HG03439 (cell line): Measurements from ENCODE around the gene GAL3ST1.
"Not testable (repeated sequence)": the region's sequence is repeated elsewhere in the genome, so short reads cannot be mapped to it uniquely, and the experiment has no call there.

ENCODE experiments used
- ATAC-seq: cut with Tn5 transposase; IDR thresholded peaks from one replicate; pipeline ENCODE4 v1.9.1; 2021; ENCODE audit warnings: mild to moderate bottlenecking, moderate library complexity; ENCODE audit not compliant: unreplicated experiment

GAL3ST1 gene

GRCh38 chr22:30566125-30566524, 8.3 kb downstream of the GAL3ST1 start:
- ATAC-seq = no peak

- no peak for ATAC-seq
Observed at GRCh38 chr22:30565341-30565740, 9.1 kb downstream of the GAL3ST1 start.

- ATAC-seq = no peak
Observed at GRCh38 chr22:30564761-30565119, 9.7 kb downstream of the GAL3ST1 start.

- no peak for ATAC-seq
Observed at GRCh38 chr22:30564045-30564760, 10.3 kb downstream of the GAL3ST1 start.

GRCh38 chr22:30562366-30562765, 12.1 kb downstream of the GAL3ST1 start:
- no peak for ATAC-seq

- ATAC-seq = no peak
Observed at GRCh38 chr22:30561402-30562189, 12.9 kb downstream of the GAL3ST1 start.

- not testable (repeated sequence) for ATAC-seq
Observed at GRCh38 chr22:30560643-30561202, 13.7 kb downstream of the GAL3ST1 start.

GRCh38 chr22:30559889-30560288, 14.6 kb downstream of the GAL3ST1 start:
- no peak for ATAC-seq

GRCh38 chr22:30557243-30557642, 17.2 kb downstream of the GAL3ST1 start:
- ATAC-seq = no peak

- ATAC-seq = no peak
Observed at GRCh38 chr22:30556388-30556787, 18.1 kb downstream of the GAL3ST1 start.

GRCh38 chr22:30555282-30556210, 18.9 kb downstream of the GAL3ST1 start:
- ATAC-seq = no peak

GRCh38 chr22:30553971-30554370, 20.5 kb downstream of the GAL3ST1 start:
- ATAC-seq = no peak

GRCh38 chr22:30552719-30553118, 21.7 kb downstream of the GAL3ST1 start:
- ATAC-seq = no peak

- ATAC-seq = not testable (repeated sequence)
Observed at GRCh38 chr22:30551813-30552212, 22.7 kb downstream of the GAL3ST1 start.

GRCh38 chr22:30547188-30547587, 27.3 kb downstream of the GAL3ST1 start:
- no peak for ATAC-seq

- ATAC-seq = no peak
Observed at GRCh38 chr22:30546616-30547015, 27.8 kb downstream of the GAL3ST1 start, which contains the start of gene SEC14L6. TSS of gene SEC14L6 (minus strand) at chr22:30546741. CDS start at chr22:30546682, 59 bp downstream.

- ATAC-seq = no peak
Observed at GRCh38 chr22:30542811-30543188, 31.7 kb downstream of the GAL3ST1 start.

GRCh38 chr22:30541961-30542810, 32.3 kb downstream of the GAL3ST1 start:
- ATAC-seq = no peak

GRCh38 chr22:30541511-30541910, 33.0 kb downstream of the GAL3ST1 start:
- ATAC-seq = not testable (repeated sequence)

- no peak for ATAC-seq
Observed at GRCh38 chr22:30539368-30539767, 35.1 kb downstream of the GAL3ST1 start.
